Occipital lobe (tissue), 2 donors: ENCODE measurements around the gene TBL2. TPM values are rescaled to one million over a fixed set of nuclear protein-coding genes. Genes with fewer than 3 reads are reported as not detected.
"Not testable (repeated sequence)": the region's sequence is repeated elsewhere in the genome, so short reads cannot be mapped to it uniquely, and the experiment has no call there.

Experiments
- DNase-seq: peaks from one replicate; lab custom pipeline; 2025; lab: John Stamatoyannopoulos, UW
- total RNA-seq: library from RNA; depleted of rRNA; stranded (reverse); fragments of >200 nt; gene quantifications from one replicate; pipeline ENCODE4 v1.2.3, GENCODE V29; 2014

The TBL2 gene
- total RNA-seq, 1 donor from 2014 or later = 22.5 TPM

DNA sequence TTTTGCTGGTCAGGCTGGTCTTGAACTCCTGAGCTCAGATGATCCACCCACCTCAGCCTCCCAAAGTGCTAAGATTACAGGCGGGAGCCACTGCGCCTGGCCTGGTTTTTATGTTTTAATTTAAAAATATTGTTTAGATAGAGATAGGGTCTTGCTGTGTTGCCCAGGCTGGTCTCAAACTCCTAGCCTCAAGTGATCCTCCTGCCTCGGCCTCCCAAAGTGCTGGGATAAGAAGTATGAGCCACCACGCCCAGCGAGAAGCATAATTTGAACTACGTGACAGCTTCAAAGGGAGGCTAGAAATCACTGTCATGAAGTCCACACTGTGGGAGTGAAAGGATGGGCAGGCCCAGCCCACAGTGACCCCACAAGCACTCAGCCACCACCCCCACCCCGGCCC, 42.5 kb downstream of the TBL2 start:
- DNase-seq = not testable (repeated sequence)

DNA sequence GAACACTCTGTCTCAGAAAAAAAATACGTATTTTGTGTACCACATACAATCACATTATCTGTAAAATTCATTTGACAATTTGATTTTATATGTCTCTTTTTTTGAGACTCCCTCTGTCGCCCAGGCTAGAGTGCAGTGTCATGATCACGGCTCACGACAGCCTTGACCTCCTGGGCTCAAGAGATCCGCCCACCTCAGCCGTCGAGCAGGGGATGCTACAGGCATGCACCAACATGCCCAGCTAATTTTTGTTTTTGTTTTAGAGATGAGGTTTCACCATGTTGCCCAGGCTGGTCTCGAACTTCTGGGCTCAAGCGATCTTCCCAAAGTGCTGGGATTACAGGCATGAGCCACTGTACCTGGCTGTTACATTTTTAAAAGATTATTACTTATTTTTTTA, 44.6 kb downstream of the TBL2 start:
- DNase-seq = no peak

DNA sequence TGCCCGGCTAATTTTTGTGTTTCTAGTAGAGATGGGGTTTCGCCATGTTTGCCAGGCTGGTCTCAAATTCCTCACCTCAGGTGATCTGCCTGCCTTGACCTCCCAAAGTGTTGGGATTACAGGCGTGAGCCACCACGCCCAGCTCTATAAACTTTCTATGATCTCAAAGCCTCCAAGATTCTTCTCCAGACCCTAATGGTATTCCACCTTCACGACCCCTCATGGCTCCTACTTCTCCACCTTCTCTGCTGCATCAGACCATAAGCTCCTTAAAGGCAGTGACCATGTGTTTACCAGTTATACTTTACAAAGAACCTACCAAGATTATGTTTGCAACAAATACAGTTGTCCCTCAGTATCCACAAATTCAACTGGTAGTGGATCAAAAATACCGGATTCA, 46.2 kb downstream of the TBL2 start:
- DNase-seq = no peak

DNA sequence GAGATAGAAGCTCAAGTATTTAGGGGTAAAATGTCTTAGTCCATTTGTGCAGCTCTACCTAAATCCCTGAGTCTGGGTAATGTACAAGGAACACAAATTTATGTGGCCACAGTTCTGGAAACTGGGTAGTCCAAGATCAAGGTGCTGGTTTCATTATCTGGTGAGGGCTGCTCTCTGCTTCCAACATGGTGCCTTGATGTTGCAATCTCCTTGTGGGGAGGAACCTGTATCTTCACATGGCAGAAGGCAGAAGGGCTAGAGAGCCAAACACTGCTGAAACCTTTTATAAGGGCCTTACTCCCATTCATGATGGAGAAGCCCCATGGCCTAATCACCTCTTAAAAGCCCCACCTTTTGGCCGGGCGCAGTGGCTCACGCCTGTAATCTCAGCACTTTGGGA, 47.6 kb downstream of the TBL2 start:
- no peak for DNase-seq

DNA sequence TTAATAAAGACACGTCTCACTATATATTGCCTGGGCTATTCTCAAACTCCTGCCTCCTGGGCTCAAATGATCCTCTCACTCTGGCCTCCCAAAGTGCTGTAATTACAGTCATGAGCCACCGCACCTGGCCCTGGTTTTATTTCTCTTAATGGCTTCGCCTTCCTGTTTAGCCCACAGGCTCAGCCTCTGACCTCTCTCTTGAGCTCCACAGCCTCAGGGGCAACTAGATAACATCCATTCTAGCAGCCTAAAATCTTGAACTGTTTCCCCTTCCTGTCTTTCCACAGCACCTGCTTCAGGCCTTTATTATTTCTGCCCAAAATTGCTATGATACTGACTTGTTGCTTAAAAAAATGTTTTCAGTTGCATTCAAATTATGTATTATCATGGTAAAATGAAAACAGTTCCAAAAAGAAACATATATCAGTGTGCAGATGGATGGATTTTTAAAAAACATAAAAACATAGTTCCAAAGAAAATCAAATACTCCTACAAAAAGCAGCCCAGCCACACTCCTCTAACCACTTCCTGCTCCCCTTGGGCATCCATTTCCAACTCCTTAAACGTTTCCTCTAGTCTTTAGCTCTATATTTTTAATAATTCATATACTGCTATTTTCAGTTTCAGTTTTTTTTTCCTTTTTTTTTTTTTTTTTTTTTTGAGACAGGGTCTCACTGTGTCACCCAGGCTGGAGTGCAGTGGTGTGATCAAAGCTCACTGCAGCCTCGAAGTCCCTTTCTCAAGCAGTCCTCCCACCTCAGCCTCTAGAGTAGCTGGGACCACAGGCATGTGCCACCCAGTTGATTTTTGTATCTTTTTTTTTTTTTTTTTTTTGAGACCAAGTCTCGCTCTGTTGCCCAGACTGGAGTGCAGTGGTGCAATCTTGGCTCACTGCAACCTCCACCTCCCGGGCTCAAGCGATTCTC, 51.2 kb downstream of the TBL2 start:
- no peak for DNase-seq

DNA sequence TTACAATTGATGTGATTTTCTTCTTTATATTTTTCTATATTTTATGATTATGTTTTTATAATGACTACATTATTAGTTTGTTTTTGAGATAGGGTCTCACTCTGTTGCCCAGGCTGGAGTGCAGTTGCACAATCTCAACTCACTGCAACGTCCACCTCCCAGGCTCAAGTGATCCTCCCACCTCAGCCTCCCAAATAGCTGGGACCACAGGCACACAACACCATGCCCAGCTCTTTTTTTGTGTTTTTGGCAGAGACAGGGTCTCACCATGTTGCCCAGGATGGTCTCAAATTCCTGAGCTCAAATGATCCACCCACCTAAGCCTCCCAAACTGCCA, 52.3 kb downstream of the TBL2 start:
- not testable (repeated sequence) for DNase-seq

DNA sequence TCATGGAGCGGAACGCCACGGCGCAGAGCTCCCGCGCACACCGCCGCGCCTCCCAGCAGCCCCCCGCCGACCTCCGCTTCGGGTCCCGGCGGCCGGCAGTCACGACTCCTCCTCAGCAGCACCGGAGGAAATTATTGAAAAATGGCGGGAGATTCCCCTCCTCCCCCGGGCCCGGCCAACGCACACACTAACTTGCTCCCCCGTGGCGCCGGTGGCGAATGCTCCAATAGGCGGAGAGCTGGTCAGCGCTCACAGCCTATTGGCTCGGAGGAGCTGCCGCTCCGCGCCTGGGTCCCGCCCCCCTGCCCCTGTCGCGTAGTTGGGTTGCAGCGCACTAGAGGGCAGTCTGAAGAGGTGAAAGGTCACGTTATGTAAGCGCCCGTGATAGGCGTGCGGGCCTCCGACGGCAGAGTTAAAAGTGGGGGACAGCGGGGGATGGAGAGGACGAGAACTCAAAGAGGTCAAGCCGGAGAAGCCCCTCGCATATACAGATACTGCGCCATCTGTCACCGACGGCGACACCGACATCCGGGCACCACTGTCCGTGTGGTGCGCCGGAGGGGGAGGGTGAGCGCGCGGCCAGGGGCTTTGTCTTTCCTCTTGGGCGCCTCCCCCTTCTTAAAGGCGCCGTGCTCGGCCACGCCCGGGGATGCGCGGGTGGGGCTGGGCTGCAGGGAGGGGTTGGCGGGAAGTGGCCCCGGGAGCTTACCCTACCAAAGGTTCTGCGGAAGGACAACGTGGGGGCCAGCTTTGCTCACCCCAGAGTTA, 56.1 kb downstream of the TBL2 start, which contains the start of gene BAZ1B:
BAZ1B (minus strand) TSS at position 189 of the 768 bp plus-strand sequence. CDS start 360 bp downstream, outside the sequence.
- peak; percentile 98 for DNase-seq

DNA sequence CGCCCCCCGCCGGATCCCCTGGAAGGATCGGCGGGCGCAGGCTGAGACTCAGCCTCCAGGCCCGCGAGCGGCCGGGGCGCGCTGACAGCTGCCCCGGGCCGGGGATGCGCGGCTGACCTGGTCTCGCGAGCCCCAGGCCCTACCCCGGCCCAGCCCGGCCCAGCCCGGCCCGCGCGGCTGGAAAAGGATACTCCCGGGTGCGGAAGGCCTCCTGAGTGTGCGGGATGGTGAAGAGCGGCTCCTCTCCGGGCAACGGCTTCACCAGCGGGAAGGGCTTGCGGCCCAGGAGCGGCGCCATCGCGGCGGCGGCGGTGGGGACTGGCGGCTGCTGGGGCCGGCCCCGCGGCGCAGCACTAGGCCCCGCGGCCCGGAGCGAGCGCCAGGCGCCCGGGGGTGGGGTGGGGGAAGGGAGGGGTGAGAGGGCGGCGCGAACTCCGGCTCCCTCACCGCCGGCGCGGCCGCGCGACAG, 56.7 kb downstream of the TBL2 start:
- DNase-seq = no peak

DNA sequence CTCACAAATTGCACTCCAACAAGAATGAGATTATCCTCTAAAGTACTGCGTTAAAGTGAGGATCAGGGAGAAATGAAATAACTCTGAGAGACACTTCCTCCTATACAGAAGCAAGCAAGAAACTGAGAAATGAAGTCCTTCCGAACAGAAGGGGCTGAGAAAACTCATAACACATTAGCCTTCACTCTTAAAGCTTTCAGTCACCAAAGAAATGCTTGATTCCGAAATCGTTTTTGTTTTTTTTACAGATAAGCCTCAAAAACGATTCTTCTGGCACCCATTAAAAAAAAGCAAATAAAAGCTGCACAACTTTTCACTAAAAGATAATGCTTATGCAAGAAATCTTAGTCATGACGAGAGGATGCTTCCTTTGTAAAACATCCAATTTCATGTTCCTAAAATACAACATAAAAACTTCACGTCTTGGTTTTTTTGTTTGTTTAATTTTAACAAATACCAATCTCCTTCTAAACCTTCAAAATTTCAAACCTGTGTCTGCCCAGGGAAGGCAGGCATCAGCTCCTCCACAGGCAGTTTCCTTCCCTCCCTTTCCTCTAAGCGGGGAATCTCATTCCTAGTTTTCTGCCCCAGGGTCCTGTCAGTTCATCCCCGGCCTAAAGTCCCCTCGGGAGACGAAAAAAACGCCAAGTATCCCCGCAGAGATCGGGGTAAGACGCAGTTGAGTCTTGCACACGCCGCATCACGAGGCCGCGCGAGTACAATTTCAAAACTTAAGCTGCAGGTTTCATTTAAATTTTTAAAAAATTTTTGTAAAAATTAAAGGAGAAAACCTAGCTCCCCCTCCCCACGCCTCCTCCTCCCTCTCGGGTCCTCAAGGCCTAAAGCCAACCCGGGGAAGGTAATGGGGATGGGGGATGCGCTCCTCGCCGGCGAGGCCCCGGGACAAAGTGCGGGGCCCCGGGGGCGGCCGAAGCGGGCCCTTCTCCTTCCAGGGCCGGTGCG, 57.4 kb downstream of the TBL2 start:
- DNase-seq = no peak

DNA sequence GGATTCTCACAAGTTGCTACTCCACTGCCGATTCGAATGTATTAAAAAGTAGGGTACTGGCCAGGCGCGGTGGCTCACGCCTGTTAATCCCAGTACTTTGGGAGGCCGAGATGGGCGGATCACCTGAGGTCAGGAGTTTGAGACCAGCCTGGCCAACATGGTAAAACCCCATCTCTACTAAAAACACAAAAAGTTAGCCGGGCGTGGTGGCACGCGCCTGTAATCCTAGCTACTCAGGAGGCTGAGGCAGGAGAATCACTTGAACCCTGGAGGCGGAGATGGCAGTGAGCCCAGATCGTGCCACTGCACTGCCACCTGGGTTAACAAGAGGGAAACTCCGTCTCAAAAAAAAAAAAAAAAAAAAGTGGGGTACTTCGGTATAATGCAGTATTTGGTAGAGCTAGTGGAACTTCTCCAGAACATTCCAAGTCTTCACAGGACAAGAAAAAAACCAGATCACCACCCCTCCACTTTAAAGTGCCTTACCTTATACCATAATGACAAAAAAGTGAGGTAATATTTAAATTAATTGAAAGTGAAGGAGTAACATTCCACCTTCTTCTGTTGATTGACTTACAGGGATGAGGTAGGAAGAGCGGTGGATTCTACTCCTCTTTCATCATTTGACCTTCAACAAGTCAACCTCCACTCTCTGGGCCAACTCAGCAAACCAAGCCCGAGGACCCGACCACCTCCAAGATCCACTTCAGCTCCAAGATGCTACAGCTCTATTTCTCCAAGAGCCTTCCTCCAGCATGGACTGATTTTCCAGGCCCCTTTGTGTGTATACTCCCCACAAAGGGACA, 58.3 kb downstream of the TBL2 start:
- DNase-seq = no peak

DNA sequence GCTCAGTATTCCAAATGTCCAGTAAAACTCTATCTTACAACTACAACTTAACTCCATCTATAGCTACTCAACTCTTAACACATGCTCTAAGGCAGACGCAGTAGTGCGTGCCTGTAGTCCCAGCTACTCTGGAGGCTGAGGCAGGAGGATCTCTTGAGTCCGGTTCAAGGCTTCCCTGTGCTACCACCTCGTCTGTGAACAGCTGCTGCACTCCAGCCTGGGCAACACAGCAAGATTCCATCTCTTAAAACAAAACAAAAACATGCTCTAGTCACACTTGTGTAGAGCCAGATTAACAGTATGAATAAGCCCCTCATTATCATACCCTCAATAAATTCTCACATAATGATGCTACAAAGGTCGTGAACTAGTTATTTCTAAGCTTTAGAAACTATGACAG, 59.9 kb downstream of the TBL2 start:
- no peak for DNase-seq

Other genes with a start within 250 kb of the TBL2 start
- gene FZD9, start 144.8 kb downstream of the TBL2 start, total RNA-seq = 2.3 TPM
- 53.0 TPM for gene BAZ1B, start 56.3 kb downstream of the TBL2 start, total RNA-seq
- 9.4 TPM for gene BCL7B, start 20.9 kb downstream of the TBL2 start, total RNA-seq
- gene MLXIPL, start 45.9 kb upstream of the TBL2 start, total RNA-seq = not detected
- 21.5 TPM for gene VPS37D, start 89.3 kb upstream of the TBL2 start, total RNA-seq
- gene DNAJC30, start 104.9 kb upstream of the TBL2 start, total RNA-seq = 3.1 TPM
- gene BUD23, start 105.0 kb upstream of the TBL2 start, total RNA-seq = 23.7 TPM
- gene STX1A, start 141.1 kb upstream of the TBL2 start, total RNA-seq = 49.8 TPM
- gene ABHD11, start 160.2 kb upstream of the TBL2 start, total RNA-seq = 4.2 TPM
- not detected for gene CLDN3, start 191.7 kb upstream of the TBL2 start, total RNA-seq